ENCODE data around the gene MMRN2.

GRCh38 chr10:86992929-86993328, 35.5 kb upstream of the MMRN2 start:
- TF ChIP-seq NFIC (IDR thresholded peaks at IDR 0.05) (no peak), TCF12 (IDR thresholded peaks at IDR 0.05; ENCODE audit: low read depth) (no peak), YY1 (IDR thresholded peaks at IDR 0.05; ENCODE audit: low read depth) (no peak), RAD21 (IDR thresholded peaks at IDR 0.05; ENCODE audit: low read depth) (no peak), FOXM1 (IDR thresholded peaks at IDR 0.05; ENCODE audit: borderline replicate concordance, low read depth) (no peak), ZBTB7A (IDR thresholded peaks at IDR 0.05; ENCODE audit: low read depth) (no peak), EP300 (IDR thresholded peaks at IDR 0.05; ENCODE audit: borderline replicate concordance) (no peak)
- TF ChIP-seq, protein P1, sequence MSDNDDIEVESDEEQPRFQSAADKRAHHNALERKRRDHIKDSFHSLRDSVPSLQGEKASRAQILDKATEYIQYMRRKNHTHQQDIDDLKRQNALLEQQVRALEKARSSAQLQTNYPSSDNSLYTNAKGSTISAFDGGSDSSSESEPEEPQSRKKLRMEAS (IDR thresholded peaks at IDR 0.05) = no peak
- TF ChIP-seq, protein P2, sequence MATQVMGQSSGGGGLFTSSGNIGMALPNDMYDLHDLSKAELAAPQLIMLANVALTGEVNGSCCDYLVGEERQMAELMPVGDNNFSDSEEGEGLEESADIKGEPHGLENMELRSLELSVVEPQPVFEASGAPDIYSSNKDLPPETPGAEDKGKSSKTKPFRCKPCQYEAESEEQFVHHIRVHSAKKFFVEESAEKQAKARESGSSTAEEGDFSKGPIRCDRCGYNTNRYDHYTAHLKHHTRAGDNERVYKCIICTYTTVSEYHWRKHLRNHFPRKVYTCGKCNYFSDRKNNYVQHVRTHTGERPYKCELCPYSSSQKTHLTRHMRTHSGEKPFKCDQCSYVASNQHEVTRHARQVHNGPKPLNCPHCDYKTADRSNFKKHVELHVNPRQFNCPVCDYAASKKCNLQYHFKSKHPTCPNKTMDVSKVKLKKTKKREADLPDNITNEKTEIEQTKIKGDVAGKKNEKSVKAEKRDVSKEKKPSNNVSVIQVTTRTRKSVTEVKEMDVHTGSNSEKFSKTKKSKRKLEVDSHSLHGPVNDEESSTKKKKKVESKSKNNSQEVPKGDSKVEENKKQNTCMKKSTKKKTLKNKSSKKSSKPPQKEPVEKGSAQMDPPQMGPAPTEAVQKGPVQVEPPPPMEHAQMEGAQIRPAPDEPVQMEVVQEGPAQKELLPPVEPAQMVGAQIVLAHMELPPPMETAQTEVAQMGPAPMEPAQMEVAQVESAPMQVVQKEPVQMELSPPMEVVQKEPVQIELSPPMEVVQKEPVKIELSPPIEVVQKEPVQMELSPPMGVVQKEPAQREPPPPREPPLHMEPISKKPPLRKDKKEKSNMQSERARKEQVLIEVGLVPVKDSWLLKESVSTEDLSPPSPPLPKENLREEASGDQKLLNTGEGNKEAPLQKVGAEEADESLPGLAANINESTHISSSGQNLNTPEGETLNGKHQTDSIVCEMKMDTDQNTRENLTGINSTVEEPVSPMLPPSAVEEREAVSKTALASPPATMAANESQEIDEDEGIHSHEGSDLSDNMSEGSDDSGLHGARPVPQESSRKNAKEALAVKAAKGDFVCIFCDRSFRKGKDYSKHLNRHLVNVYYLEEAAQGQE (IDR thresholded peaks at IDR 0.05; ENCODE audit: low read depth) = no peak
- TF ChIP-seq, protein P3, sequence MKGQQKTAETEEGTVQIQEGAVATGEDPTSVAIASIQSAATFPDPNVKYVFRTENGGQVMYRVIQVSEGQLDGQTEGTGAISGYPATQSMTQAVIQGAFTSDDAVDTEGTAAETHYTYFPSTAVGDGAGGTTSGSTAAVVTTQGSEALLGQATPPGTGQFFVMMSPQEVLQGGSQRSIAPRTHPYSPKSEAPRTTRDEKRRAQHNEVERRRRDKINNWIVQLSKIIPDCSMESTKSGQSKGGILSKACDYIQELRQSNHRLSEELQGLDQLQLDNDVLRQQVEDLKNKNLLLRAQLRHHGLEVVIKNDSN (IDR thresholded peaks at IDR 0.05) = no peak

All from Ishikawa (cell line).